Colonic mucosa (tissue), 4 donors: ENCODE data around the gene ADGRG7. TPM values are rescaled to one million over a fixed set of nuclear protein-coding genes. Genes with fewer than 3 reads are reported as not detected.

Experiments
- DNase-seq: peaks from one replicate; pipeline ENCODE4 v3.0.0-alpha.2; 2020
- H3K27ac ChIP-seq: fragments of 200-600 bp; one replicate; pipeline ENCODE4 v1.8.0; 2021
- H3K27me3 ChIP-seq: fragments of 200-600 bp; one replicate; pipeline ENCODE4 v1.8.0; 2021
- H3K36me3 ChIP-seq: fragments of 200-600 bp; one replicate; pipeline ENCODE4 v1.8.0; 2021
- H3K4me1 ChIP-seq: fragments of 200-600 bp; one replicate; pipeline ENCODE4 v1.8.0; 2021; ENCODE audit warnings: mild to moderate bottlenecking
- H3K4me3 ChIP-seq: fragments of 200-600 bp; one replicate; pipeline ENCODE4 v1.8.0; 2021
- H3K9ac ChIP-seq, 2 donors: one replicate each; pipeline ENCODE4 v1.7.0; 2013; ENCODE audit warnings: control low read depth in 2 of 2, low read depth in 2 of 2, low read length in 2 of 2
- H3K9me3 ChIP-seq: fragments of 200-600 bp; one replicate; pipeline ENCODE4 v1.8.0; 2021
- CTCF ChIP-seq: fragments of 200-600 bp; IDR thresholded peaks from one replicate; pipeline ENCODE4 v1.8.0; 2022; ENCODE audit warnings: antibody characterized with exemption, mild to moderate bottlenecking
- intact Hi-C: fragments of 100-400 bp; cut with DNase I; formaldehyde crosslinking; loops from one replicate; pipeline ENCODE4 v1.14.1; 2022
- total RNA-seq, 2 donors: library from RNA; stranded (reverse); fragmentation: NEBNext Ultra II Directional in 1 of 2; extraction: Animal tissue kit (Norgen Biotek cat#: 25700) in 1 of 2; gene quantifications; one replicate each; pipeline ENCODE4 v1.2.1, GENCODE V29; 2021
- donor health status: healthy.
- donor health status: DM: no; HTN: no; CAD: no.
- donor health status: DM: no; HTN: no; CAD: no.

Gene ADGRG7
- total RNA-seq, 2 donors from 2014 or later = 3.2 to 13.4 TPM

GRCh38 chr3:100627491-100627890 is 18.1 kb downstream of the ADGRG7 start:
- no peaks in the 10 kb centered on the region for H3K27me3 ChIP-seq
- no peak for TF ChIP-seq CTCF
- no peak overlapping the region for H3K27ac ChIP-seq
- intact Hi-C loops = no loop called here
- DNase-seq = no peak
- no peaks in the 10 kb centered on the region for H3K9me3 ChIP-seq
- H3K4me3 ChIP-seq = no peak overlapping the region
- no peaks in the 10 kb centered on the region for H3K4me1 ChIP-seq
- no peaks in the 10 kb centered on the region for H3K36me3 ChIP-seq
- H3K9ac ChIP-seq = no peak overlapping the region

GRCh38 chr3:100629421-100630127 is 20.2 kb downstream of the ADGRG7 start:
- H3K27ac ChIP-seq = no peak overlapping the region
- no peaks in the 10 kb centered on the region for H3K36me3 ChIP-seq
- no peak for DNase-seq
- no peaks in the 10 kb centered on the region for H3K9me3 ChIP-seq
- H3K27me3 ChIP-seq = no peaks in the 10 kb centered on the region
- no peak overlapping the region for H3K4me3 ChIP-seq
- no peak overlapping the region for H3K9ac ChIP-seq
- H3K4me1 ChIP-seq = no peaks in the 10 kb centered on the region
- intact Hi-C loops = loop anchor here (10.0 kb wide), 1 partner anchor 165 kb away; no protein-coding TSS in a partner anchor
- TF ChIP-seq CTCF = no peak

GRCh38 chr3:100630664-100631063 is 21.3 kb downstream of the ADGRG7 start:
- no peaks in the 10 kb centered on the region for H3K9me3 ChIP-seq
- DNase-seq = no peak
- no peak overlapping the region for H3K27ac ChIP-seq
- TF ChIP-seq CTCF = no peak
- no peaks in the 10 kb centered on the region for H3K36me3 ChIP-seq
- H3K9ac ChIP-seq = no peak overlapping the region
- intact Hi-C loops = loop anchor here (10.0 kb wide), 1 partner anchor 166 kb away; no protein-coding TSS in a partner anchor
- H3K4me3 ChIP-seq = no peak overlapping the region
- no peaks in the 10 kb centered on the region for H3K27me3 ChIP-seq
- no peaks in the 10 kb centered on the region for H3K4me1 ChIP-seq

DNA sequence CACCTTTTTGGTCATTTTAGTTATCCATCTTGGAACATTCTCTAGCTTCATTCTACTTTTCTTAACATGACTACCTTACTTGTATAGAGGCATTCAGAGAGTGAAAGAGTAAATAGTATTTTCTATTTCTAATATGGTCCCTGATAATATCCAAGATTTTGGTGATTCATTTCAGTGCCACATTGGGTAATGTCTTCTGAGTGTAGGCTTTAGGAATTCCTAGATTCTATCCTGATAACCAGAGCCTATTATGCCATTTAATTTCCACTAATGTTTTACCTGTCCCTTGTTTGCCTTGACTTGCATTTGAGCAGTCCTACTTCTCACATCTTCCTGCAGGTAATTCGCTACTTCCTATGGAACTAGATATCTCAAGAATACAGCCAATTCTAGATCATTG is 21.8 kb downstream of the ADGRG7 start:
- no peak for DNase-seq
- no peaks in the 10 kb centered on the region for H3K9me3 ChIP-seq
- no peaks in the 10 kb centered on the region for H3K36me3 ChIP-seq
- H3K4me3 ChIP-seq = no peak overlapping the region
- H3K27ac ChIP-seq = no peak overlapping the region
- TF ChIP-seq CTCF = no peak
- intact Hi-C loops = loop anchor here (10.0 kb wide), 1 partner anchor 166 kb away; no protein-coding TSS in a partner anchor
- no peaks in the 10 kb centered on the region for H3K27me3 ChIP-seq
- H3K9ac ChIP-seq = no peak overlapping the region
- H3K4me1 ChIP-seq = no peaks in the 10 kb centered on the region

DNA sequence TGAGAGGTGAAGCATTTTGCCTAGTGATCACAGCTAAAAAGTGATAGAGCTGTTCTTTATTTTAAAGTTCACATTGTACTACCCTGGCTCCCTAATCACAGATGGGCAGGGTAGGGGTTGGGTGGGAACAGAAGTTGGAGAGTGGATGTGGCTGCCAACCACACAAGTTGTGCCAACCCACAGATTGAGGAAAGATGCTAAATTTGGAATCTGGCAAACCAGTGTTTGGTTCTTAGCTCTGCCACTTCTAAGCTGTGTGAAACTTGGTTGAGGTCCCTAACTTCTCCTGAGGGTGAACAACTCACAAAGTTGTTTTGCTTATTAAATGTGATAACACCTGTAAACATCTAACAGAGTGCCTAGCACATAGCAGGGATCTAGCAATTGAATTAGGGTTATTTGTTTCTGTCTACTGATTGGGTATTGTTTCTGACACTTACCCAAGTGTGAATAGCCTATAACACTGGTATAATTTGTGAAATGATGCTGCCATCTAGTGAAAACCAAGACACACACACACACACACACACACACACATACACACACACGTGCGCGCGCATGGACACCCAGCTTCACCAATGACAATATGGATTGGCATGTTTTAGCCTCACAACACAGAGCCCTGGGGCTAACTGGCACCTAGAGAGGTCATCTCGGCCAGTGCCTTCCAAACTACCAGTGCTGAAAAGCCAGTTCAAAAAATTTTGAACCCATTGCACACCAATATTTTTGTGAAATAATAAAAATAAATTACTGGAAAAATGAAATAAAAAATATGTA is 25.3 kb downstream of the ADGRG7 start:
- Histone ChIP-seq H3K36me3 (no peaks in the 10 kb centered on the region), H3K27ac (no peak overlapping the region), H3K9me3 (no peaks in the 10 kb centered on the region), H3K27me3 (no peaks in the 10 kb centered on the region), H3K4me3 (no peak overlapping the region), H3K4me1 (no peaks in the 10 kb centered on the region), H3K9ac (no peak overlapping the region)
- peak; percentile 13 for TF ChIP-seq CTCF
- DNase-seq = peak; percentile 74
- intact Hi-C loops = loop anchor here (10.0 kb wide), 1 partner anchor 170 kb away; no protein-coding TSS in a partner anchor
